GM11168 (cell line): ENCODE results near the gene ZIC4.

Experiments
- in situ Hi-C: fragments of 300-500 bp; cut with MboI; formaldehyde crosslinking; loops from one replicate; pipeline ENCODE4 v1.12.0; 2022; ENCODE audit warnings: low sequenced_read_pairs; ENCODE audit not compliant: unreplicated experiment

Gene ZIC4

DNA sequence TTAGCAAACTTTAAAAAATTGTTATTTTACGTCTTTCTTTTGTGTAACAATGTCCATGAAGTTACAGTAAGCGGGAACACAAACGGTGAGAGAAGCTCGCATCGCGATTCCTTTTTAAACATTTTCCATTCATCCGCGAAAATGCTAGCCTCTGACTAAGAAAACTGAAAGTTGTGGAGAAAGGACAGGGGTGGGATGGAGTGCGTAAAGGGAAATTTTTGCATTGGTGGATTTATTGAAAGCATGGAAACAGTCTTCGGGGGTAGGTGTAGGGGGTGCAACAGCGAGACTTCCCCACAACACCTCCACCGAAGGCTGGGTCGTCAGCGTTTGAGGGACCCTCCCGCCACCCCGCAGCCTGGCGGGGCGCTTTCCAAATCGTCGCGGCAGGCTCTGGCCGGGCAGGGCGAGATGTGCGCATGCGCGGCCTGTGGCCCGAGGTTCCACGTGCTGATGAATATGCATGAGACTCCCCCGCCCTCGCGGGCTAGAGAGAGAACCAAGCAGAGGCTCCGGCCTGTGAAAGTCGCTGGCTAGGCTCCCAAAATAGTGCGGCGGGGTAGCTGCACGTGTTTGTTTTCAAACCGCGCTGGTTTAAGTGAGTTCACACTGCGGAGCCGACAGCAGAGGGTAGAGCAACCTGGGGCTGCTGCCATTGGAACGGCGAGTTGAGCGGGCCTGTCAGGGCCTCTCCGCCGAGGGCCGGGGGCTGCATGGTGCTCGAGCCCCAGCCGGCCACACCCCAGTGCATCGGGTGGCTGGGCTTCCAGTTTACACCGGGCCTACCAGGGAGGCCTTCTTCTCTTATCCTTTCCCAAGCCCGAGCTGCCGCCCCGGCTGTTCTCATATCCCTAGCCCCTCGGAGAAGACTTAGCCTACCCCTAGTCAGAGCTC lies 12.7 kb upstream of the ZIC4 start:
- in situ Hi-C loops = no loop called here

DNA sequence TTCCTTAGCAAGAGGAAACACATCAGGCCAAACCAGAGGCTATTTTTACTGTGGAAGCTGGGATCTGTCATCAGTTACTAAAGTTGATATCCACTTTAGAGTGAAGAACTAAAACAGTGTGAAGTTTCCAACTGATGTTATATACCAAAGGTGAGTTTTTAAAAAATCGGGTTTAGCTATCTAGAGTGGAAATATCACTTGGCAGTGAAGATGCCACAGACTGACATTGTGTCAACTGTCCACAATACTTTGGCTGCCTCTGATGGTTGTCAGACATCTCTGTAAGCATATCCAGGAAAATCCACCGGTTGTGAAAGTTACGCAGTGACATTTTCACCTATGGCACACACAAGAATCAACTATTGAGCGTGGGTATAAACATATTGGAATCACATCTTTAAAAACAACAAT lies 12.0 kb upstream of the ZIC4 start:
- in situ Hi-C loops = no loop called here

DNA sequence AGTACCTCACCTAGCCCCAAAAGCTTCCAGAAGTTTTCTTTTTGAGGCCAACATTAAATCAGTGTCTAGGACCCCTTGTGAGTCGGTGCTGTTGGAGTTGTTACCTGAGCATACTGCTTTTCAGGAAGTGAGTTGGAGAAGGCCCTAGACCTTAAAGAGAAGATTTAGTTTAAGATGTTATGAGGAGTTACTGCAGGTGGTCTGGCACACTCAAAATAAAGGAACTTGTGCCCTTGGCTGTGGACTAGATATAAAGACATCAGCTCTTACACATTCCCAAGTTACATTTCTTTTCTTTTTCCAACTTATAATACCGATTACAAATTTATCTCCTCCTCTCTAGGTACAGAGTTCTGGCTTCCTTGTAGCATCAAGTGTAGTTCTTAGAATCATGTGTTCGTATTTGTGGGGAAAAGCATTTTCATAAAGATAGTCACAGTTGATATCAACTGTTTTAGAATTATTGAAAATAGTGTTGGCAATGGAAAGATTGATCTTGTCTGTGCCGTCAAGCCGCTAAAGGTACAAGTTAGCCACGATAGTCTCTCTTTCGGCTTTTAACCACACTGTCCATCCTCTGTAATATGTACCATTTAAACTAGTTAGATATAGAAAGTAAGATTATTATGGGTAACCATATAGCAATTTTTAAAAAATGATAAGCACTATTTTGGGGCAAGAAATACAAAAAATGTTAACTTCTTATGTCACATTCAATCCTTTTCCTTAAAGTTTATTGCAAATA lies 11.4 kb upstream of the ZIC4 start:
- in situ Hi-C loops = no loop called here

DNA sequence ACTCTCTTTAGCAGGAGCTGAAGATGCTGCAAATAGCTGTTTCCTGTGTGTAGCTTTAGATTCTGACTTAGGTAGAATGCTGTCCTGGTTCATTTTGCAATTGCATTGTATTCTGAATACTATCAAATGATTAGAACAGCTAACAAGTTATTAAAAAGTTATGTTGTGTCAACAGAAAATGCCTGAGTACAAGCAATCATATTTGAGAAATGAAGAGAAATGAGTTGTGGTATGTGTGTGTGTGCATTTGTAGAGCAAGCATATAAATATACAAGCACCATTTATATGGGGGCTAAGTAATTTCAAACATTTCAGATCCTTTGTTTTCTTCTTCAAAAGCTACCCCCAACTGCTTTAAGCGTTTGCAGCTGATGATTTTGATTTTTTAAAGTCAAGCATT lies 10.6 kb upstream of the ZIC4 start:
- in situ Hi-C loops = no loop called here

DNA sequence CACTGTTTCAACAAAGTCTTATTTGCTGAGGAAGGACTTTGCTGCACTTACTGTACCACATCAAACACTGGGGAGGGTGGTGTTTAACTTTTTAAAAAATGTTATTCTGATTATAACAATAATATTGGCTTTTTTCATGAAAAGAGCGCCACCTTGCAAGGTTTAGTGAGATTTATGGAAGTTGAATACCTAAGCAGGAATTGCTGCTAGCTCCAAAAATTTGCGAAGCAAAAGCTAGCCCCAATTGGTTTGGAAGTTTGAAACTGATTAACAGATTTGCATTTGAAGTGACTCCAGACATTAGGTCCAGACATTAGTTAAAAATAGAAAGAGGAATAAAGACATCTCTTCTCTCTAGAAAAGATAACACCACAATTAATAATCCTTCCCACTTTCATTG lies 9.5 kb upstream of the ZIC4 start:
- in situ Hi-C loops = no loop called here

DNA sequence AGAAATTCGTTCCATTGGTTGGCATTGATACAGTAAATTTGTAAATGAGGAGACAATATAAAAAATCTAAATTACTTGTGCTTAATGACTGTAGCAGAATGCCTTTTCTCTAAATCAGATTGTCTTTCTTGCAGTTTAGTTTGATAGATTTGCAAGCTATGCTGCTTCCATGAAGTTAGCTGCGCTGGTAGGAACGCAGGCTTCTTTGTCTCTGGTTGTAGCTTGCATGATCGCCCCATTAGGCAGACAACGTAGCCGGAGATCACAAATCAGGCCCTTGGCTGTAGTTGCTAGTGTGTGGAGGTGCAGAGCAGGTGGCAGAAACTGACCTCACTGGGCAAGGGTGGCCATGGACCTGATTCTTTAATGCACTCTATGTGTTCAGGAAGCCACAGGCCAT lies 8.9 kb upstream of the ZIC4 start:
- in situ Hi-C loops = no loop called here

DNA sequence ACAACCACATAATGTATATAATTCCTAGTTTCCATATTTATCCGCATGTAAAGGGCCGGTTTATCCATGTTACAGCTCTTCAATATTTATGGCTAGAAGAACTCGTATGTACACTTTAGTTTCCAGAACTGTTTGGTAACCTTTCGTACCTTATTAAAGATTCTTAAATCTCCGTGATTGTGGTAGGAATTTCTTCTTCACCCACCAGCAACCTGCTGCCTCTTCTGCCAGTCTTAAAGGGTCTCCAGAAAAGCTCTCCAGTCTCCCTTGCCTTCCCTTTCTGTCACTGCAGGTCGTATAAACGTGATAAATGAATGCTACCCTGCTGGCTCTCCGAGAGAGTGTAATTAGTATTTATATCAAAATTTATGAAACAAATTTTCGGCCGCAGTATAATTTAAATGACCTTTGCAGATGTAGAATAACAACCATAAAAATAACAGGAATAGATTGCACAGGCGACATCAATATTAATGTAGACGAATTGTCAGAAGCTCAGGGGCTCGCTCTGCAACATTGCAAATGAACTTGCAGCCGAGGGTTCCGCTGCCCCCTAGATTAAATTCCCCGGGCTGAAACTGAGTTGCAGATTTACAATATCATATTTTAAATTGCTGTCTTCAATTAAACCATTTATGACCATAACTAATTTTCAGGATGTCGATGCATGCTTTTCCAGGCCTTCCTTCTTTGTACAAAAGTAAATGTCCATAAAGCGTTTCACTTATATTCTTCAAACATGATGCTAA lies 8.2 kb upstream of the ZIC4 start:
- in situ Hi-C loops = no loop called here

DNA sequence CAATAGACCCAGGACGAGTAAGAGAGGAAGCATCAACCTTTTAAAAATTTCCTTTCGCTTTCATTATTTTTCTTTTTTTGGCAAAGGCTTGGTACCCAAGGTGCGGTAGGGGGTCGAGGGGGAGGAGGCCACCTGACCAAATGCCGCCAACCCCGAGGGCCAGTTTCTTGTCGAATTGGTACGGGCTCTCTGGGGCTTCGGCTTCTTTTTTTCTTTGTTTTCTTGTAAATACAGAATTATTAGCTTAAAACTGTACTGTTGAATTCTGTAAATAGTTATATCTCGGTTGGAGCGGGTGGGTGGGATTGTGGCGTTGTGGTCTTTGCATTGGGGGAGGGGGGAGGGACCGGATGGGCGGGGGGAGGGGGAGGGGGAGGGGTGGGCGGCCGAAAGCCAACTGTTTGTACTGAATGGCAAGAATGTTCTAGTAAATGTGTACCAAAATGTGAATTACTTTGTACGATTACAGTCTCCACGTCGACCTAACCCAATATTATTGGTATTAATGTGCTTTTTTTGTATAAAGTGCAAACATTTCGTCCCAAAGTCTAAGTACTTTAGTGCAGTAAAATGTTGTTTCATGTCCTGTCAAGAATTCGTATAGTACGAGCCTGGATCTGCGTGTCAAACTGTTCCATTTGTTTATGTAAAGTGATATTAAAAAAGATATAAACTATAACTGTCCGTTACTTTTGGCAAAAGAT lies 7.5 kb upstream of the ZIC4 start:
- in situ Hi-C loops = no loop called here

DNA sequence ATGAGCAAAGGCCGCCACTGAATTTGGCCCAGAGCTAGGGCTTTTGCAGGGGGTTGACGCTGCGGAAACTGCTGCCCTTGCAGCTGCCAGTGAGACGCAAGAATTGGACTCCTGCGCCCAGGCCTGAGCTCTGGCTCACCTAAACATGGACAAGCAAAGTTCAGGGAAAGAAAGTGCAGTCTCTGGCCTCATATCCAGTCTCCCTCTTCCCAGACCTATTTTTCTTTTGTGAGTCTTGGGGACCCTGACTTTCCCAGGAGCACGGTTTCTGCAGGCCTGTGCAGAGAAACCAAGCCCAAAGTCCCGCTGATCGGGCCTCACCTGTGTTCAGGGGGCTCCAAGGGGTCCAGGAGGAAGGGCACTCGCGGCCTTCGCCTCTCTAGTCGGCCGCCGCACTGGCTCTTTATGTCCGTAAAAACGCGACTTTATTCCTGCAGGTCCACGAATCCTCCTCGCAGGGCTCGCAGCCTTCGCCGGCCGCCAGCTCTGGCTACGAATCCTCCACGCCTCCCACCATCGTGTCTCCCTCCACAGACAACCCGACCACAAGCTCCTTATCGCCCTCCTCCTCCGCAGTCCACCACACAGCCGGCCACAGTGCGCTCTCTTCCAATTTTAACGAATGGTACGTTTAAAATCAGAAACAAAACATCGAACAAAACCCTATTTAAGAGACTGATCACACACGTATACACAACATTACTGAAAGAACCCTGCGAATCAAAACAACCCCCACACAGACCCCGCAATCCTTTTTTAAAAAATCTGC lies 6.8 kb upstream of the ZIC4 start:
- in situ Hi-C loops = no loop called here

DNA sequence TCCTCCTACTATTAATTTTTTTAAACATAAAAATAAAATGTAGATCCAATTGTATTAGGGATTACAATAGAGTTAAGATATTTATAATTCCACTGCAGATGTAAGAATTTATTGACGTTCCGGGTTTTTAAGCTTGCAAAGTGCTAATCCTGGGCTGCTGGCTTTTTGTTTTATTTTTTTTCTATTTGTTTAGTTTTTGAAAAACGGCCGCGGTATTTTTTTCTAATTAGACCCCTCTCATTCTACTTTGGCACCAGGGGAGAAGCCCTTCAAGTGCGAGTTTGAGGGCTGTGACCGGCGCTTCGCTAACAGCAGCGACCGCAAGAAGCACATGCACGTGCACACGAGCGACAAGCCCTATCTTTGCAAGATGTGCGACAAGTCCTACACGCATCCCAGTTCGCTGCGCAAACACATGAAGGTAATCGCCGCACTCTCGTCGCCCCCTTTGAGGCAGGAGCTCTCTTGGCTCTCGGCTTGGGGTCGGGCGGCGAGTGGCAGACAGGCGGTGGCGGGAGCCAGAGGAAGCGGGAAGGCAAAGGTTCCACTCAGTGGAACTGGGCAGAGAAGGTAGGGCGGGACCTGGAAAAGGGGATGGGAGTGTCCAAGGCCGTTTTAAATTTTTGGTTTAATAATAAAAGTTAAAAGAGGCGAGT lies 6.0 kb upstream of the ZIC4 start:
- in situ Hi-C loops = no loop called here

DNA sequence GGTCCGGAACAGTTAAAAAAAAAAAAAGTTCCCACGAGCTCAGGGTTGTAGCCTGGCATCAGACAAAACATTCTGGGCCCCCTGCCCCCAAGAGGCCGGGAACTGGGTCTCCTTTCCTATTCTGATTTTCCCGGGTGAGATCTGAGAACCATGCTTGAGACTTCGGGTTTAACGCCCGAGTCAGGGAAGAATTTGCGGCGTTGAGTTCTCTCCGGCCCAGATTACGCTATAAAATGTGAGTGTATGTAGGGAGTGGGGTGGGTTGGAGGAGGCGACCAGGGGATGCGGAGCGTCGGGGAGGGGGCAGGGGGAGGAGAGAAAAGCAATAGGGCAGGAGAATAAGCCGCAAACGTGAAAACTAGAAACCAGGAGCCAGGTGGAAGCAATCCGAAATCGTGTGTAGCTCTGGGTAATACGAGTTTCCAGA lies 5.5 kb upstream of the ZIC4 start:
- in situ Hi-C loops = no loop called here

DNA sequence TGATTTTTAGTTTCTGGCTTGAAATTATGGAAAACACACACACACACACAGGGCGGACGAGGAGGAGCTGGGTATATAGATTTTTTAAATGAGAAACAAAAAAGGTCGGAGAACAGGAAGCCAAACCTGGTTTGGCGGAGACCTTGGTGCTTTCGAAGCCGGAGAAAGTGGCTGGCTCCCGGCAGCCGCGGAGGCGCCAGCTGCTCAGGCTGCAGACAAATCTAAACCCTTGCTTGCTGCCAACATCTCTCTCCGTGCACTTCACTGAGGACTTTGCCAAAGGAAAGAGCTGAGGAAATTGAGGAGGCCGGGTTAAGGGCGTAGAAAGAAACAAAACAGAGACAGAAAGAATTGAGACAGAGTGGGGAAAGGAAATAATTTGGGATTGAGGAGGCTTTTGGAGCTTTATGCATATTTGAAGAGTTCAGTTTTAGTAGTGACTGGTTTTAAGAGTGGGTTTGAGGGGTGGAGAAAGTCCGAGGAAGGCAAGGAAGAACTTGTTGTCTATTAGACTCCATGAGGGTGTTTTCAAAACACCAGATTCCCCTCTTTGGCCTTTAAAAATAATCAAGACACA lies 5.0 kb upstream of the ZIC4 start:
- in situ Hi-C loops = no loop called here

DNA sequence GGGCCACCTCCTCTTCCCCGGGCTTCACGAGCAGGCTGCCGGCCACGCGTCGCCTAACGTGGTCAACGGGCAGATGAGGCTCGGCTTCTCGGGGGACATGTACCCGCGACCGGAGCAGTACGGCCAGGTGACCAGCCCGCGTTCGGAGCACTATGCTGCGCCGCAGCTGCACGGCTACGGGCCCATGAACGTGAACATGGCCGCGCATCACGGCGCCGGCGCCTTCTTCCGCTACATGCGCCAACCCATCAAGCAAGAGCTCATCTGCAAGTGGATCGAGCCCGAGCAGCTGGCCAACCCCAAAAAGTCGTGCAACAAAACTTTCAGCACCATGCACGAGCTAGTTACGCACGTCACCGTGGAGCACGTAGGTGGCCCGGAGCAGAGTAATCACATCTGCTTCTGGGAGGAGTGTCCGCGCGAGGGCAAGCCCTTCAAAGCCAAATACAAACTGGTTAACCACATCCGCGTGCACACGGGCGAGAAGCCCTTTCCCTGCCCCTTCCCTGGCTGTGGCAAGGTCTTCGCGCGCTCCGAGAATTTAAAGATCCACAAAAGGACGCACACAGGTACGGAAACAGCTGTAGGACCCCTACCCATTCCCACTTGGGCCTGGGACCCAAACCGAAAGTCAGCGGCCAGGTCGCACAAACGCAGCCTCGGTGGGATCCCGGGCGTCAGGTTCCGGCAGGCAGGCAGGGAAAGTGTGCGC lies 4.3 kb upstream of the ZIC4 start:
- in situ Hi-C loops = no loop called here

DNA sequence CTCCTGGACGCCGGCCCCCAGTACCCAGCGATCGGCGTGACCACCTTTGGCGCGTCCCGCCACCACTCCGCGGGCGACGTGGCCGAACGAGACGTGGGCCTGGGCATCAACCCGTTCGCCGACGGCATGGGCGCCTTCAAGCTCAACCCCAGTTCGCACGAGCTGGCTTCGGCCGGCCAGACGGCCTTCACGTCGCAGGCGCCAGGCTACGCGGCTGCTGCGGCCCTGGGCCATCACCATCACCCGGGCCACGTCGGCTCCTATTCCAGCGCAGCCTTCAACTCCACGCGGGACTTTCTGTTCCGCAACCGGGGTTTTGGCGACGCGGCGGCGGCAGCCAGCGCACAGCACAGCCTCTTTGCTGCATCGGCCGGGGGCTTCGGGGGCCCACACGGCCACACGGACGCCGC lies 3.8 kb upstream of the ZIC4 start:
- in situ Hi-C loops = no loop called here

DNA sequence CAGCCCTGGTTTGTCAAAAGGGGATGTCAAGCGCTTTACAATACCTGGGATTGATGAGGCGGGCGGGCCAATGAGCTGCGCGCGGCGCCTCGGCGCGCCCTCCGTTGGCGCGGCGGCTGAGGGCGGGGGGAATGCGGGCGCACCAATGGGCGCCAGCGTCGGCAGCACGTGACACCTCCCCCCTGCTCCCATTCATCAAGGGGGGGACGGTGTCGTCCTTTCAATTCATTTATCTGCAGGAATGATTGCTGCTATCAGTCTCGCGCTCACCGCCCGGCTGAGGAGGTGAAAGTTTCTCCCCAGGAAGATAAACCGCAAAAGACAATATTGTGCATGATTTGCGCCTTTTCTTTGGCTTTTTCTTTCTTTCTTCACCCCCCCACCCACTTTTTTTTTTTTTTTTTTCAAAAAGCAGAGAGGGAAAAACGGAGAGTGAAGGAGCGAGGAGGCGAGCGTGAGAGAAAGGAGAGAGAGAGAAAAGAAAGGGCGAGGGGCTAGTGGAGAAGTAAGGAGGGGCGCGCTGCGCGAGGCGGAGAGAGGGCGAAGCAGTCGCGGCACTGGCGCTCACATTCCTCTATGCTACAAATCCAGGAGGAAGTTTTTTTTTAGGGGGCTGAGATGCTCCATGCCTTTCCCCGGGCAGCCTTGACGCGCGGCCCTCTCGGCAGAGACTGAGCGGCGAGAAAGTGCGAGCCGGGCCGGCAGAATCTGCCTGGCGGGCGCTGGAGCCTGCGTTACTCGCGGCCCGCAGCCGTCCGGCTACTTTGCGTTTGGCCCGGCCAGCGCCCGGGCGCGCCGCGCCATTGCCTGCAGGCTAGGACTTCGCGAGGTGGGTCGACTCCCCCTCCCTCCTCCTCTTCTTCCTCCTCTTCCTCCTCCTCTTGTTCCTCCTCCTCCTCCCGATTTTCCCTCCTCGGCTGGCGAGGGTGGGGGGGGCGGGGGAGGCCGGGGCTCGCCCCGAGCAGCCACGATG lies 3.1 kb upstream of the ZIC4 start, which contains the start of gene ZIC1:
TSS of gene ZIC1 (plus strand) at position 223 of the 973 bp plus-strand sequence. CDS start at position 971, 748 bp downstream.
- in situ Hi-C loops = no loop called here

DNA sequence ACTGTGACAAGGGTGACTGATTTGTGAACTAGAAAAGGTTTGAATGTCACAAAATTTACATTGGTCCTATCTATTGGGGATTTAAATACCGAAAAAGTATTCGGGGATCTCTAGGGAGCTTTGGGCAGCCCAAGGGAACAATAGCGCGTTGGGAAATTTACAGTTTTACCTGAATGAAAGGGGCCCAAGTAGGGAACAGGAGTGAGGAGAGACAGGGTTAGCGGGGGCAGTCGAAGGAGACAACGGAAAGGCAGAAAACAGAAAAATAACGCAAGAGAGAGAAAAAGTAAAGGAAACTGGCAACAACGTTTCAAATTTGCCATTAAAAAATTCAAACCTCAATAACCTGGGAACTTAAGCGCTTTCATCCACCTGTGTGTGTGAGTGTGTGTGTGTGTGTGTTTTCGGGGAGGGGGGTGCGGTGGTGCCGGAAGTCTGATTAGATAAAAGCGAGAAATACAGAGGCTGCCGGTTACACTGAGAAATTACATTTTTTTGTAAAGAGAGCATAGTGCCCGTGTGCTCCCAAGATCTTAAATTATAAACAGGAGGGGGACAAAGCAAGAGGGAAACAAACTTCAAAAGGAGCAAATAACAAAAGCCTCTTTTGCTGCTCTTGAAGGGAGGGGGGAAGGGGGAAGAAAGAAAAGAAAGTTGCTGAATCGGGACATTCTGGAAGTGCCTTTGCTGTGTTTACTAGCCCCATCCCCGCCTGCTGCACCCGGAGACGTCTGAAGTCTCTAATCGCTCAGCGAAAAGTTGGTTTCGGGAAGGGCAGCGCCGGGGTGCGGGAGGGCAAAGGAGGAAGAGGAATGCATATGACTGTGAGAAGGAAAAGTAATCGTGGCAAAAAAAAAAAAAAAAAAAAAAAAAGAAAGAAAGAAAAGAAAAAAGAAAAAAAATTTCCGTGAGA lies 2.1 kb upstream of the ZIC4 start:
- in situ Hi-C loops = no loop called here
